TTC549 (cell line): ENCODE data around the gene ITGB2.
"Not testable (repeated sequence)": the region's sequence is repeated elsewhere in the genome, so short reads cannot be mapped to it uniquely, and the experiment has no call there.

Experiments
- FAIRE-seq: peaks from 2 replicates; lab custom pipeline; 2012; peaks lifted over from hg19 to GRCh38; lab: Jason Lieb, UNC

The ITGB2 gene

GRCh38 chr21:44926331-44927101 lies 5.8 kb upstream of the ITGB2 start:
- no peak for FAIRE-seq

GRCh38 chr21:44925378-44925755 lies 4.7 kb upstream of the ITGB2 start:
- FAIRE-seq, result no peak

- FAIRE-seq, result no peak
Measured at GRCh38 chr21:44924606-44925377, 4.1 kb upstream of the ITGB2 start.

- no peak for FAIRE-seq
Measured at GRCh38 chr21:44923480-44924084, 2.9 kb upstream of the ITGB2 start.

DNA sequence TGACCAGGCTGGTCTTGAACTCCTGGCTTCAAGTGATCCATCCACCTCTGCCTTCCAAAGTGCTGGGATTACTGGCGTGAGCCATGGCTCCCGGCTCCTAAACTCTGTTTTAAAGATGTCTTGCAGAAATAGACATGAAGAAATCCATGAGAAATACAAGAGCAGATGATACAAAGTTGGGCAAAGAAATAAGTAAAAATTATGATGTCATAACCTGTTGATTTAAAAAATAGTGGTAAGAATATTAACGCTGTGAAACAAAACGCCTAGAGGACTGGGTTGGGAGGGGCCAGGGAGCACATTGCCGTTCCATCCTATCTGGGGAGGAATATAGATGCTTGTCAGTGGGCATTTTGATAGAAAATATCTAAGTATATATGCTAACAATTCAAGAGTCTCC lies 1.2 kb upstream of the ITGB2 start:
- FAIRE-seq, result no peak

GRCh38 chr21:44919913-44920693 lies 596 bp downstream of the ITGB2 start:
- no peak for FAIRE-seq

DNA sequence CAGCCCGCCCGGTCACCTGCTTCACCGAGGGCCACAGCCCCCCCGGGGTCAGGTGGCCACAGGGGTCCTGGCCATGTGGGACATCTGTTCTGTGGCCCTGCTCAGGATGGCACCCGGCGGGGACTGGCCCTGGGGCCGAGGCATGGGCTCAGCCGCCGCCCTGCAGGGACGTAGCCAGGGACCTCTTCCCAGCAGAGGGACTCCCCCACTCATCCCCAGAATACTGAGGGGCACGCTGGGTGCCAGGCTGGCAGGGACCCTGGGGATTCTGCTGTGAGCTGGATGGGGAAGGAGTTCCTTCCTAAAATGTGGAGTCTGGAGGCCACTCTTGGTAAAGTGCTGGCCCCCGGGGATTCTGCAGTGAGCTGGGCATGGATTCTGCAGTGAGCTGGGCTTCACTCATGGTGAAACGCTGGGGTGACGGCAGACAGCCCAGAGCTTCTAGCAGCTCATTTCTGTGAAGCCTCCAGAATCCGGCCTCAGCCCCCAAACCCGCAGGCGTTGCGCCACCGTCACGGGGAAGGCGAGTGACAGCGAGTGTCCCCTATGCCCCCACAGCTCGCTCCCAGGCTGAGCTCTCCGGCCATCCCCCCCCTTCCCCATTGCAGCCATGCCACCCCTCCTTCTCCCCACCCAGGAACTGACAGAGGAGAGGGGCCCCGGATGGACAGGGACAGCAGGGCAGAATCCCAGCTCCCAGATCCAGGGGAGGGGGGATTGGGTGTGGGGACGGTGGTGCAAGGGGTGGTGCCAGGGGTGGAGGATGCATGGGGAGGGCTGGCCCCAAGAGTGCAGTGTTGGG lies 1.4 kb downstream of the ITGB2 start:
- no peak for FAIRE-seq

- no peak for FAIRE-seq
Measured at GRCh38 chr21:44918581-44919033, 2.1 kb downstream of the ITGB2 start.

- no peak for FAIRE-seq
Measured at GRCh38 chr21:44918107-44918470, 2.6 kb downstream of the ITGB2 start.

GRCh38 chr21:44917446-44918106 lies 3.1 kb downstream of the ITGB2 start:
- FAIRE-seq, result no peak

GRCh38 chr21:44916965-44917364 lies 3.7 kb downstream of the ITGB2 start:
- no peak for FAIRE-seq

DNA sequence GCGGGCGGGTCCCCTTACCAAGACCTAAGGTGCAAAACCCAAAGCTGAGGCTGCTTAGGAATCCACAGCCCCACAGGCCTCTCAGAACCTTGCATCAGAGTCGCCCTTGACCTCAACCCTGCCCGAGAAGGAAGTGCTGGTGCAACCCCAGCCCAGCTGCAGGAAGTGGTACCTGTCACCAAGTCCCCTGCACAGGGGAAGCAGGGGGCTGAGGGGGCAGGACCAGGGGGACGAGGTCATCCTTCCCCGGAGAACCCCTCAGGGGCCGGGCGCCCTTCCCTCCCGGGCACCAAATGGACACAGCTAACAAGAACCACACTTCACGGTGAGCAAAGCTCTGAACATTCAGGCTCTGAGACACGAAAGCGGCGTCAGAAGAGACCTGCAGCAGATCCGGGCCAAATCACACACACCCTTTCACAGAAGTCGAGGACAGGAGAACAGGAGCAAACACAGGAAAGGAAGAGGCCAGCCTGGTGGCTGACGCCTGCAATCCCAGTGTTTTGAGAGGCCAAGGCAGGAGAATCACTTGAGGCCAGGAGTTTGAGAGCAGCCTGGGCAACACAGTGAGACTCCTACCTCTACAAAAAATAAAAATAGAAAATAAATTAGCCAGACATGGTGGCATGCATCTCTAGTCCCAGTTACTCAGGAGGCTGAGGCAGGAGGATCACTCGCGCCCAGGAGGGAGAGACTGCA lies 6.4 kb downstream of the ITGB2 start:
- no peak for FAIRE-seq

- FAIRE-seq, result no peak
Measured at GRCh38 chr21:44913425-44914175, 7.1 kb downstream of the ITGB2 start.

DNA sequence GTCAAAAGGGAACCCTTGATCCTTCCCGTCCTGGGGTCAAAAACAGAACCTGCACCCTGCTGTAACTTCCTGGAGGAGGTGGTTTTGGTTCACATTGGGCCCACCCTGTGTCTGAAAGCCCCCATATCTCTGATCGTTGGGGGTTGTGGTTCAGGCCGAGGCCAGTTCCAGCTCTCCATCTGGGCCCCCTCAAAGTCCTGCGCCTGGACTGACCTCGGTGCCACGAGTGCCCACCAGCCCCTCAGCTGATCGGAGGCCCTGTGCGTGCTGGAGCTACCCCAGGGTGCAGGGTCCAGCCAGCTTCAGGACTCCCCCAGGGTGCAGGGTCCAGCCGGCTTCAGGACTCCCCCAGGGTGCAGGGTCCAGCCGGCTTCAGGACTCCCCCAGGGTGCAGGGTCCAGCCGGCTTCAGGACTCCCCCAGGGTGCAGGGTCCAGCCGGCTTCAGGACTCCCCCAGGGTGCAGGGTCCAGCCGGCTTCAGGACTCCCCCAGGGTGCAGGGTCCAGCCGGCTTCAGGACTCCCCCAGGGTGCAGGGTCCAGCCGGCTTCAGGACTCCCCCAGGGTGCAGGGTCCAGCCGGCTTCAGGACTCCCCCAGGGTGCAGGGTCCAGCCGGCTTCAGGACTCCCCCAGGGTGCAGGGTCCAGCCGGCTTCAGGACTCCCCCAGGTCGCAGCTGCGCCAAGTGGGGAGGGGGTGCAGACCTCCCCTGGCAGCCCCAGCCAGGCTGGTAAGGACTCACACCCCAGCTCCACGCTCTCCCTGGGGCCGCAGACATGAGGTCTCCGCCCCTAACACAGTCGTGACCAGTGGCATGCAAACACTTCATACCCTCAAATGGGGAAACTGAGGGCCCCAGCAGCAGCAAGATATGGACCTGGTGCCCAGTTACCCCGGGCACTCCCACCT lies 7.9 kb downstream of the ITGB2 start:
- FAIRE-seq, result not testable (repeated sequence)

DNA sequence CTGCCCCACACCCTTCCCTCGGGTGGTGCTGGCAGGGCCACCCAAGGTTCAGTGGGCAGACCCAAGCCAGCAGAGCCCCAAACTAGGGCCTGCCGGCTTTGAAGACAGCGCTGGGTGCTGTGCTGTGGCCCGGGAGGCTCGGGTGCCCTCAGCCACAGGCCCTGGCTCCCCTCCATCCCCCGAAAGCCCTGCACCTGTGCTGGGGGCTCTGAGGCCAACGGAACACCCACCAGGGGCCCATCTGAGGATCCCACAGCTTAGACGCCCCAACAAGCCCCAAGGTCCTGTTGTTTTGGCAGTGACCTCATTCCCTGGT lies 8.6 kb downstream of the ITGB2 start:
- FAIRE-seq, result no peak

DNA sequence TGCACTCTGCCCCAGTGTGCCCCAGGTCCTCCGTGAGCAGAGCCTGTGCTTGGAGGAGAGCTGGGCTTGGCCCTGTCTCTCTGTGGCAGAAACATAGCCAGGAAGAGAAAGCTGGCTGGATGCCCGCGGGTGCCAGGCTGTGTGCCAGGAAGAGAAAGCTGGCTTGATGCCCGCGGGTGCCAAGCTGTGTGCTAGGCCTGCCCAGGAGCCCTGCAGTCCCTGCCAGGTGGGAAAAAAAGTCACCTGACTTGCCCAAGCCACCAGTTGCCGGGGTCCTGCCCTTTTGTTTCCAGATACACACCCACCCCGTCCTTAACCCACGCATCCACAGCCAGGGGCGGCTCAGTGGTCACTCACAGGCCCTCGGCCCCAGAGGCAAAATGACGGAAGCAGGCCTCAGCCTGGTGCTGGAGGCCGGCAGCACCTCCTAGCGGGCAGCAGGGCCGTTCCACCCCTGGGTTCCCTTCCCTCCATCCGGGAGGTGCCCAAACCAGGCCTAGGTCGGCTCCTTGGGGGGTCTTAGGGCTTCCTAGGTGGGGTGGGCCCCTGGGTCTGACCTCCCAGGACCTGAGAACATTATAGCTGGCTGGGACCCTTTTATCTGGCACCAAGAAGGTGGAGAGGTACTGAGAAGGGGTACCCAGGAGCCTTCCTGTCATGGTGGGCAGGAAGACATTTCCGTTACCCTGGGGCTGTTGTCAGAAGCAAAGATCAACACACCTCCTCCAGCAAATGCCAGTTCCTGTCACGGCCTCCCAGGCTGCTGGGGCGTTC lies 9.1 kb downstream of the ITGB2 start:
- FAIRE-seq, result no peak

- FAIRE-seq, result no peak
Measured at GRCh38 chr21:44911068-44911383, 9.7 kb downstream of the ITGB2 start.
